GM12878 (cell line): ENCODE measurements around the gene STX12. TPM values are rescaled to one million over a fixed set of nuclear protein-coding genes. Genes with fewer than 3 reads are reported as not detected.

ENCODE experiments used
- ASH2L ChIP-seq: fragments of 300-600, 200-600 bp; sonication (generic); IDR thresholded peaks from 2 replicates; pipeline ENCODE4 v1.6.1; 2017; ENCODE audit warnings: low read depth, mild to moderate bottlenecking, borderline replicate concordance
- BRCA1 ChIP-seq: IDR thresholded peaks from 2 replicates; pipeline ENCODE4 v1.6.1; 2011; ENCODE audit warnings: low read depth, low read length, improper control_type of control experiment
- CEBPZ ChIP-seq: fragments of 150-350 bp; IDR thresholded peaks from 2 replicates; pipeline ENCODE4 v1.6.1; 2016; ENCODE audit warnings: low read depth, low read length
- CUX1 ChIP-seq: IDR thresholded peaks from 2 replicates; pipeline ENCODE4 v1.6.1; 2012; ENCODE audit warnings: improper control_type of control experiment, low read depth, low read length; ENCODE audit not compliant: insufficient replicate concordance
- FOS ChIP-seq: IDR thresholded peaks from 3 replicates; pipeline ENCODE4 v1.6.1; 2011; ENCODE audit warnings: borderline replicate concordance; ENCODE audit not compliant: insufficient read length; ENCODE audit errors: extremely low read depth
- HCFC1 ChIP-seq: fragments of 150-350 bp; IDR thresholded peaks from 2 replicates; pipeline ENCODE4 v1.6.1; 2014; ENCODE audit warnings: low read length
- MXI1 ChIP-seq: fragments of 150-350 bp; IDR thresholded peaks from 2 replicates; pipeline ENCODE4 v1.6.1; 2011; ENCODE audit warnings: low read depth, mild to moderate bottlenecking, inconsistent platforms, low read length, improper control_type of control experiment
- MYB ChIP-seq: fragments of 150-350 bp; IDR thresholded peaks from 2 replicates; pipeline ENCODE4 v1.6.1; 2014; ENCODE audit warnings: mild to moderate bottlenecking, low read depth, low read length, borderline replicate concordance
- NR2C1 ChIP-seq: fragments of 450-650 bp; IDR thresholded peaks from 2 replicates; pipeline ENCODE4 v1.6.1; 2017; ENCODE audit warnings: antibody characterized with exemption, mild to moderate bottlenecking, moderate library complexity
- SUPT20H ChIP-seq: IDR thresholded peaks from 2 replicates; pipeline ENCODE4 v1.6.1; 2011; ENCODE audit warnings: low read depth, mild to moderate bottlenecking, low read length, moderate library complexity, borderline replicate concordance; ENCODE audit not compliant: control insufficient read depth
- YY1 ChIP-seq: IDR thresholded peaks from 2 replicates; pipeline ENCODE4 v1.6.1; 2011; ENCODE audit warnings: low read depth, mild to moderate bottlenecking, low read length
- ZBTB11 ChIP-seq: fragments of 450-650 bp; formaldehyde crosslinking; IDR thresholded peaks from 2 replicates; pipeline ENCODE4 v1.5.0; 2022; ENCODE audit warnings: mild to moderate bottlenecking, missing genetic modification characterization
- ZZZ3 ChIP-seq: IDR thresholded peaks from 2 replicates; pipeline ENCODE4 v1.6.1; 2011; ENCODE audit warnings: low read depth; ENCODE audit not compliant: control insufficient read depth, insufficient read length
- polyA plus RNA-seq, 11 experiments: library from polyadenylated mRNA; depleted of rRNA in 4 of 11; unstranded in 6 of 11; stranded (reverse) in 5 of 11; fragments of >200 nt; fragmentation: Nextera tagmentation in 4 of 11; fragmentation: Illumina TruSeq in 1 of 11; extraction: Ambion mirVana in 4 of 11; extraction: Trizol in 1 of 11; gene quantifications; 1 replicate in 1 of 11; 2 replicates in 10 of 11; pipeline versions ENCODE4 v1.2.1 to v1.2.3, GENCODE V29; 2011 to 2016; ENCODE audit warnings: inconsistent platforms in 2 of 11, missing spikeins in 2 of 11, low read depth in 1 of 11
- total RNA-seq, 4 experiments: library from RNA; depleted of rRNA in 3 of 4; stranded (reverse); fragments of >200 nt in 3 of 4; fragmentation: Illumina TruSeq in 1 of 4; extraction: Trizol in 1 of 4; gene quantifications; 2 replicates each; pipeline versions ENCODE4 v1.2.1 to v1.2.3, GENCODE V29; 2013 to 2021

Gene STX12
- total and polyA plus RNA-seq, 10 of the 15 experiments (the other 5 are each of a cell fraction or from before 2014, with no cell fraction given), result 20.2 to 35.0 (median 28.1) TPM

GRCh38 chr1:27868932-27869718, 96.1 kb downstream of the STX12 start (continued):
- TF ChIP-seq CEBPZ (no peak), FOS (no peak), BRCA1 (no peak), SUPT20H (no peak), CUX1 (no peak), MXI1 (no peak), MYB (no peak), NR2C1 (no peak), ZZZ3 (no peak), ZBTB11 (CRISPR knock-in tag) (peak; percentile 55; the same call in 1 of the 2 replicates), ASH2L (no peak), YY1 (0 out of 2 replicates have a peak, but pooled peaks have one; percentile 23), HCFC1 (no peak)
